HG02840 (cell line): Measurements from ENCODE around the gene ACSF2.
"Not testable (repeated sequence)": the region's sequence is repeated elsewhere in the genome, so short reads cannot be mapped to it uniquely, and the experiment has no call there.

Source experiments
- ATAC-seq: cut with Tn5 transposase; IDR thresholded peaks from one replicate; pipeline ENCODE4 v1.9.1; 2021; ENCODE audit warnings: mild to moderate bottlenecking, moderate library complexity, moderate number of reproducible peaks; ENCODE audit not compliant: unreplicated experiment, low FRiP score

The ACSF2 gene

DNA sequence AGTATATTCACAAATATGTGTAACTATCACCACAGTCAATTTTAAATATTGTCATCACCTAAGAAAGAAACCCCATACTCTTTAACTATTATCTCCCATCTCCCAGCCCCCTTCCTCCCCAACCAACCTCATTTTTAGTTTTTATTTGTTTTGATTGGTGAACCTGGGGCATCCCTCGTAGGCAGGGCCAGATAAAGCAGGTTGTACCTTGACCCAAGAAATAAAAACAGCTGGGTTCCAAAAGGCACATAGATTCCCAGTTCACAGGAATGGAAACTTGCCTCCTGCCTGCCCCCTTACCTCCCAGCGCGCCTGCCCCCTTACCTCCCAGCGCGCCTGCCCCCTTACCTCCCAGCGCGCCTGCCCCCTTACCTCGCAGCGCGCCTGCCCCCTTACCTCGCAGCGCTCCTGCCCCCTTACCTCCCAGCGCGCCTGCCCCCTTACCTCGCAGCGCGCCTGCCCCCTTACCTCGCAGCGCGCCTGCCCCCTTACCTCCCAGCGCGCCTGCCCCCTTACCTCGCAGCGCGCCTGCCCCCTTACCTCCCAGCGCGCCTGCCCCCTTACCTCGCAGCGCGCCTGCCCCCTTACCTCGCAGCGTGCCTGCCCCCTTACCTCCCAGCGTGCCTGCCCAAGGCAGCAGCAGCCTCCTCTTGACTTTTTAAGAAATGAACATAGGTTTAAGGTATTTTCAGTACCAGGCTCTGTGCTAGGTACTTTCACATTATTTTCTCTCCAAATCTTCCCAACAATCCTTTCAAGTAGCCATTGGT, 49.9 kb downstream of the ACSF2 start:
- ATAC-seq = not testable (repeated sequence)

DNA sequence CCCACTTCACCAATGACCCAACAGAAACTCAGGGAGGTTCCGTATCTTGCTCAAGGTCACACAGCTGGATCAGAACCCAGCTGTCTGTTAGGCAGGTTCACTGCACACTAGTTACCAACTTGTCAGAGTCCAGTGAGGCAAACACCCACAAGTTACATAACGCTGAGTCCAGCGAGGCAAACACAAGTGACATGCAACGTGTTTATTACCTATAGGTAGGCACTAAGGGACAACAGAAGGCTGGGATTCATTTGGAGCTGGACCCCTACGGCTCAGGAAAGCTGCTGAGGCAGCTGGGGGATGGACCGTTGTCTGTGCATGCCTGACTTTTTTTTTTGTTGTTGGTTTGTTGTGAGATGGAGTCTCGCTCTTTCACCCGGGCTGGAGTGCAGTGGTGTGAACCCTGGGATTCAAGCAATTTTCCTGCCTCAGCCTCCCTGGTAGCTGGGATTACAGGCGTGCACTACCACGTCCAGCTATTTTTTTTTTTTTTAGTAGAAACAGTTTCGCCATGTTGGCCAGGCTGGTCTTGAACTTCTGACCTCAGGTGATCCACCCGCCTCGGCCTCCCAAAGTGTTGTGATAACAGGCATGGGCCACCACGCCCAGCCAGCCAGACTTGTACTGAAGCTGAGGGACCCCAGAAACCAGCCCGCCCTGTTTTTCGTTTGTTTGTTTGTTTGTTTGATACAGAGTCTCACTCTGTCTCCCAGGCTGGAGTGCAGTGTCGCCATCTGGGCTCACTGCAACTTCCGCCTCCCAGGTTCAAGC, 50.7 kb downstream of the ACSF2 start:
- no peak for ATAC-seq

DNA sequence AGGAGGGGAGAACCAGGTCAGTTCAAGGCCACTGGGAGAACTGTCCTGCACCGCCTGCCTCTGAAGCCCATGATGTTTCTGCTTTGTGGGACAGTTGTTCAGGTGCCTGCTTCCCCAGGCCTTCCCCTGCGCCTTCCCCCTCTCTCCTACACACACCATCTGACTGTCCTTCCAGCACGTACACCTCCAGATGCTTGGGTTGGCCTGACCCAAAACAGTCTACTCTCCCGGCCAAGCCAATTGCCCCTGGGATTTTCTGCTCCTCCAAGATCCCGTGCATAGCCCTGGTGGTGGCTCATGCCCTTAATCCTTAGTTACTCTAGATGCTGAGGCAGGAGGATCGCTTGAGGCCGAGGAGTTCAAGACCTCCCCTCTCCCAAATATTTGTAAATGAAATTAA, 52.0 kb downstream of the ACSF2 start:
- ATAC-seq = no peak

DNA sequence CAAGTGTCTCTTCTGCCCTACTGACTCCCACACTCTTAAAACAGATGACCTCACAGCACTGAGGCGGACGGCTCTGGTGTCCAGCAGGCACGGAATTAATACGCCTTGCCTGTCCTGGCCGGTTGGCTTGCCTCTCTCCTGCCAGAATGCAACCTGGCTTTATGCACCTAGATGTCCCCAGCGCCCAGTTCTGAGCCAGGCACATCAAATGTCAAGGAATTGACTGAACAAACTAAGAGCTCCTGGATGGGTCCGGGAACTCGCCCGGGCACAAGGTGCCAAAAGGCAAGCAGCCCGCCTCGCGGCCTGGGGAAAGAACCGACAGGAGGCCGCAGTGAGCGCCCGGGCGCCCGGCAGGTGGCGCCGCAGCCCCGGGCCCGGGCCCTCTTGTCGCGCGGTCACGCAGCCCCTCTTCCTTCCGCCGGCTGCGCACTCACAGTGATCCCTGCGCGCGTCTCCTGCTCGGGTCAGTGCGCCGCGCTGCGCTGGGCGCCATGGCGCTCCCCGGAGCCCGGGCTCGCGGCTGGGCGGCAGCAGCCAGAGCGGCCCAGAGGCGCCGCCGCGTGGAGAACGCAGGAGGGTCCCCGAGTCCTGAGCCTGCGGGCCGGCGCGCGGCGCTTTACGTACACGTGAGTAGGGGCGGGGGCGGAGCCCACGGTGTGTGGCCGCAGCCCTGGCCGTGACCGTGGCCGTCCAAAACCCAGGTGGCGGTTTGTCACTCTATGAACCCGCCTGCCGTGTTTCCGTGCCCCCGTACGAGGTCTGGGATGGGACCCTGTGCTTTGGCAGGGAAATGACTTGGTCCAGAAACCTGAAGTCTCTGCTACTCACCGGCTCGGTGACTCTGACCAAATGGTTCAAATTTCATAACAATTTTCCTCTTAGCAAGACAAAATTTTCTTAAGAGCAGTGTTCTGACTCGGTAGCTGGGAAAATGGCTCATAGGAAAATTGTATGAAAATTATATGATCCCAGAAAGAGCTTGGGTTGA, 52.7 kb downstream of the ACSF2 start, which contains the start of gene RSAD1:
Gene RSAD1, plus strand, starts transcription at position 470 of the 991 bp plus-strand sequence. Its CDS starts 25 bp downstream, at position 495.
- peak; percentile 78 for ATAC-seq

DNA sequence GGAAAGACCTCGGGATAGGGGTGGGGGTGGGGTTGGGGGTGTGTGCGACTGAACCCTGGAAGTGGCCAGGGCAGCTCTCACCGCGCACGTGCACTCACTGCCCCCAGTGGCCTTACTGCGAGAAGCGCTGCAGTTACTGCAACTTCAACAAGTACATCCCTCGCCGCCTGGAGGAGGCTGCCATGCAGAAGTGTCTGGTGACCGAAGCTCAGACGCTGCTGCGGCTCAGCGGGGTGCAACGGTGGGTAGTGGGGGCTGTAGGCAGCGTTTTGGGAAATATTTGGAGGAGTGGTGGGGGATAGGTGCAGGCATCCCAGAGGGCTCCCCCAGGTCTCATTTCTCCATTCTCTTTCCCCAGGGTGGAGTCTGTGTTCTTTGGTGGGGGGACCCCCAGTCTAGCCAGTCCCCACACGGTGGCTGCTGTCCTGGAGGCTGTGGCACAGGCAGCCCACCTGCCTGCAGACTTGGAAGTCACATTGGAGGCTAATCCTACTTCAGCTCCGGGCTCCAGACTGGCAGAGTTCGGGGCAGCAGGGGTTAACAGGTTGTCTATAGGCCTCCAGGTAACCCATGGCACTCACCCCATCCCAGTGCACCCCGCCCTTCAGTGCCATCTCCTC, 53.6 kb downstream of the ACSF2 start:
- no peak for ATAC-seq

GRCh38 chr17:50480142-50480764, 54.2 kb downstream of the ACSF2 start:
- no peak for ATAC-seq

- ATAC-seq = no peak
These were observed 55.0 kb downstream of the ACSF2 start for GRCh38 chr17:50480854-50481490.

DNA sequence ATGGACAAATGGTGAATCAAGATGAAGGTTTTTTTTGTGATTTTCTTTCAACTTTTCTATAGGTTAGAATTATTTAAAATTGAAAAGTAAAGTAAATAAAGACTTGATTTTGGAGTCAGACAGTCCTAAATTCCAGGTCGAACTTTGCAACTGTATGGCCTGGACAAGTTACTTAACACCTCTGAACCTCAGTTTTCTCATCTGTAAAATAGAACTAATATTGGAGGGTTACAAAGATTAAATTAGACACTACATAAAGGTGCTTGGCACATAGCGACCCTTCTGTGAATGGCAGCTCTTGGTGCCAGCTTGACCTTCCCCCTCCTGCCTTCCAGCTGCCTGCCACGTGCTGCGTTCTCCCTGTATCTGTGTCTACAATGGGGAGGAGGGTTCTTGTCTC, 55.6 kb downstream of the ACSF2 start:
- ATAC-seq = no peak

GRCh38 chr17:50482110-50482509, 56.1 kb downstream of the ACSF2 start:
- ATAC-seq = no peak

GRCh38 chr17:50482516-50482915, 56.5 kb downstream of the ACSF2 start:
- no peak for ATAC-seq

DNA sequence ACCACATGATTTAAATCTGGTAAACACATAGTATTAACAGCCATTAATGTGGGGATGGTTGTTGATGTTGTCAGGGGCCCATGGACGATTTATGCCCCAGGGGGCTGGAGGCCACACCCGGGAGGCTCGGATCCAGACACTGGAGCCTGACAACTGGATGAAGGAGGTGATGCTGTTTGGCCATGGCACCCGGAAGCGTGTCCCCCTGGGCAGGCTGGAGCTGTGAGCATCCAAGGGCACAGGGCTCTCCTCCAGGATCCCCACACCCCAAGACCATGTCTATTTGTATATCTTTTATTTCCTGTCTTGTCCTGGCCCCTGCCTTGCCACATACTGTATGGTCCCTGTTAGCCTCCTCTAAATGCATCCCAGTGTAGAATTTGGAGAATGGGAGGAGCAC, 57.2 kb downstream of the ACSF2 start:
- no peak for ATAC-seq

- no peak for ATAC-seq
These were observed 58.6 kb downstream of the ACSF2 start for GRCh38 chr17:50484386-50485155.

- ATAC-seq = no peak
These were observed 61.4 kb downstream of the ACSF2 start for GRCh38 chr17:50487213-50488096.

DNA sequence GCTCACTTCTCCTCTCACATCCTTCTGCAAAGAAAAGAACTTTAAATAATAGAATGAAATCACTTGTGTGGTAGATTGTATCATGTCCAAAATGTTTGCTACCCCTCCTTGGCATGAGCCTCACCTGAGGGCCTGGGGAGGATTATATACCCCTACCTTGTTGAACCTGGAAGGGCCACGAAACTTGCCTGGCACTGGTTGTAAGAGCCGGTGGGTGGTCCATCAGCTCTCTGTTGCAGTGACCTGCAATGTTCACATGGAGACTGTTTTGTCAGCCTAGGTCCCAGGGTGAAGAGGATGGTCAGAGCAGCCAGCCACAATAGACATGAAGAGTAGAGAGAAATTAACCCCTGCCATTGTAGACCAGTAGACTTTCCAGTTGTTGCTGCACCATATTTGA, 62.9 kb downstream of the ACSF2 start:
- ATAC-seq = no peak

DNA sequence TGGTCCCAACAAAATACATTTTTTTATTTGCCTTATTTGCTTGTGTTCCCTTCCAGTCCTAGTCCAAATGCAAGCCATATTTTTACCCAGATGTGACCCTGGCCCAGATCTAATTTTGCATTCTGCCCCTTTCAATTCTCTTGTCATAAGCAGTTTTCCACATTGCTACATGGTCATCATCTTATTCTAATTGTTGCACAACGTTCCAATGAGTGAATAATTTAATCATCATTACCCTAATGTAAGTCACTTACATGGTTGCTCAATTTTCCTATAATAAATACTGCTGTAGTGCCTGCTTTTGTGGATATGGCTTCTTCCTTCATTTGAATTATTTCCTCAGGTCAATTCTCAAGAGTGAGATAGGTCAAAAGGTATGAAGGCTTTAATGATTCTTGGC, 65.5 kb downstream of the ACSF2 start:
- no peak for ATAC-seq

- ATAC-seq = no peak
These were observed 66.2 kb downstream of the ACSF2 start for GRCh38 chr17:50492214-50492613.

DNA sequence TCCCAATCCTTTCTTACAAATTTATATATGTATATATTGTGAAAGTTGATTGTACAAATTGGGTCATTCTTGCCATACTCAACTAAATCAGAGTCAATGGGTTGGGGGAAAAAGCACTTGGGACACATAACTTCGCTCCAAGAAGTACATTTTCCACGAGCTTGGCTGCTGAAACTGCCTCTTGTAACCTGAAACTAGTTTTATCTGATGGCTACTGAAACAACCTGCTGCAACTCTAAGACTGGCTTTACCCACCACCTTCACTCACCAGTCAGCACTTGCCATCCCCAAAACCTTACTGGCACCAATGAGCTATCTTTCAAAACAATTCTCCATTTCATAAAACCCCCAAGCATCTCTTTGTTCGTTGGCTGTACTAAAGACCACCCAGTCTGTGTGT, 67.7 kb downstream of the ACSF2 start:
- no peak for ATAC-seq
